NCI-H1105 (cell line): ENCODE measurements around the gene SCUBE1.

Source experiments
- DNase-seq: peaks from one replicate; lab custom pipeline; 2025; lab: John Stamatoyannopoulos, UW

SCUBE1 gene

GRCh38 chr22:43236411-43237166 lies 106.6 kb downstream of the SCUBE1 start:
- DNase-seq, result no peak

DNA sequence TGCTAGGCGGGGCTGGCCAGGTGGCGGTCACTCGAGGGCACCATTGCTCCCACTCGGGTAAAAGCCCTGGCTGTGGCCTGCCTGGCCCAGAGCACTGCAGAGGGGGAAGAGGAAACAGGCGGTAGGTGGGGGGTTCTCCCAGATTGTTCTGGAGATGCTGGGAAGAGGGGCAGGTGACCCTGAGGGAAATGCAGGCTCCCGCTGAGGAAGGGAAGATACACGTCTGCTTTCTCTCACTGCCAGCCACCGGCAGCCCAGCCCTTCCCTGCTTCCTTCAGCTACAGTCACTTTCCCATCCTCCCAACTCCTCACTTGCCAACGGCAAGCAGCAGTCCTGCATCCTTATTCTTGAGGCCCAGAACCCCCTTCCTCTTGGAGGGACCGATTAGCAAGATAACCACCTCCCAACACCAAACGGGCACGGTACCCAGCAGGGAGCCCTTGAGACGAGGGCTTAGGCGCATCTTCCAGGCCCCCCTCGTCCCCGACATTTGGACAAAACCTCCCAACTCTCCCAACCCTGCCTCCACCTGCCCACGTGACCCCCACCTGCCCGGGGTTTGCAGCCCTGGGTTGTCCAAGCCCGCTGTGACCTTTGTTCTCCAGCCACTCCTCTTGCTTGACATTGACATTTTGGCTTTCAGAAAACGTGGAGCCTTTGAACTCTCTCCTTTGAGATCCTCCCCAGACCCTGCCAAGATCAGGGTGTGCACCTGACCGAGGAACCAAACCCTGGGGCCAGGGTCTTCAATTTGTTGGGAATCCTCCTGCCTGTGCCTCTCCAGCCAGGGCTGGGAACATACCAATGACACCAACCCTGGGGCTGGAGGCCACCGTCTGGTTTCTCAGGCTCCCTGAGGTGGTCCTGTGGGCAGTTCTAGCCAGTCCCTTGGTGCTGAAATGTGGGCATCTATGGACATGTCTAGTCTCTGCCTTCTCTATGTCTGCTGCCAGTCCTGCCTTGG lies 107.4 kb downstream of the SCUBE1 start:
- no peak for DNase-seq

DNA sequence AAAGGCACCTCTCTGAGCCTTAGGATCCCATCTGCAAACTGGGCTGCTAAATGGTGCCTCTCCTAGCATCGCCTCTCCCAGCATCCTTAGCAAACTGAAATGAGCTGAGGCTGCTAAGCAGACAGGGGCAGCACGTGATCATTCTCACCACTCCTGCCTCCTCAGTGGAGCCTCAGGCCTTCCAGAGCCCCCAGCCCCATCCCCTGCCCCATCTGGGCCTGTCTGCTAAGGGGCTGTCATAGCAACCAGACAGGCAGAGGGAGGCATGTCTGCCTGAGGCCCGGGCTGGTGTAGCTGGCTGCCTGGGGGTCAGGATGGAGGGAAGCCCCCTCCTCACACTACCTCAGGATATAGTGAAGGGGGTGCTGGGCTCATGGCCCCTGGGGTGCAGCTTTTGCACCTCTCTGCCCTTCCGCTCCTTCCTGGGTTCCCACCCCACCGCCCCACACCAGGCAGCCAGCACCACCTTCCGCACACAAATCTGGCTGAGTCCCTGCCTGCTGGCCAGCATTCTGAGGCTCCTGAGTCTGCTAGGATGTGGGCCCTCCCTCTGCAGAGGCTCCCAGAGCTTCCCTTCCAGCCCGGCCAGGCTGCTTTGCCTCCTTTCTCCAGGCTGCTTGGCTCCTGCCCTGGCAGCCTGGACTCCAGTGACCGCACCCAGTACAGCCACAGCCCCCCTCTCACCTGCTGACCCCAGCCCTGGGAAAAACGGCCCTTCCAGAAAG lies 108.7 kb downstream of the SCUBE1 start:
- DNase-seq, result no peak

- DNase-seq, result no peak
Observed at GRCh38 chr22:43233529-43233928, 109.6 kb downstream of the SCUBE1 start.

DNA sequence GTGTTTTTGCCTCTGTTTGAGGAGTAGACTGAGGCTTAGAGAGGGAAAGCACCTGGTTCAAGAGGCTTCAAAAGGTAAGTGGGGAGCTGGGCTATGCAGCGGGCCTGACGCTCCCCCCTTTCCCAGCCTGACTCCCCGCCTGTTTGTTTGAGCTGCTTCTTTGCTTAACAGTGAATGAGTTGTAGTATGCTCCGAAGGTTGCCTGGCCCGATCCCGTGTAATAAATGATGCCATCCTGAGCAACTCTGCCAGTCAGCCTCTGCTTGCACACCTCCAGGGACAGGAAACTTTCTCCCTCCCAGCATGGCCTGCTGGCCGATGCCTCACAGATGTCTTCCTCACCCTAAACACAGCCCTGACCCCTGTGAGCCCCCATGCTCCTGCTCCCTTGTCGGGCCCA lies 110.7 kb downstream of the SCUBE1 start:
- DNase-seq, result no peak

DNA sequence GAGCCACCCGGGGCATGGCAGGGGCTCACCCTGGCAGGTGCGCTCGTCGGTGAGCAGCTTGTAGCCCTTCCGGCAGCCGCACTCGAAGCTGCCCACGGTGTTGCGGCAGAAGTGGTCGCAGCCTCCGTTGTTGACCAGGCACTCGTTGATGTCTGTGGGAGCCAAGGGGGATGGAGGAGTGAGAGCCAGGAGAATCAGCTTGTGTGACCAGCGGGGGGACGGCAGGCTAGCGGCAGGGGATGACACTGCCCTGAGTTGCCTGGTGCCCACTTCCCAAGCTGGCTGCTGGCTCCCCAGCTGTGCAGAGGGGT lies 111.5 kb downstream of the SCUBE1 start:
- no peak for DNase-seq

- DNase-seq, result peak; percentile 70
Observed at GRCh38 chr22:43230971-43231723, 112.0 kb downstream of the SCUBE1 start.

GRCh38 chr22:43230571-43230970 lies 112.6 kb downstream of the SCUBE1 start:
- DNase-seq, result no peak

DNA sequence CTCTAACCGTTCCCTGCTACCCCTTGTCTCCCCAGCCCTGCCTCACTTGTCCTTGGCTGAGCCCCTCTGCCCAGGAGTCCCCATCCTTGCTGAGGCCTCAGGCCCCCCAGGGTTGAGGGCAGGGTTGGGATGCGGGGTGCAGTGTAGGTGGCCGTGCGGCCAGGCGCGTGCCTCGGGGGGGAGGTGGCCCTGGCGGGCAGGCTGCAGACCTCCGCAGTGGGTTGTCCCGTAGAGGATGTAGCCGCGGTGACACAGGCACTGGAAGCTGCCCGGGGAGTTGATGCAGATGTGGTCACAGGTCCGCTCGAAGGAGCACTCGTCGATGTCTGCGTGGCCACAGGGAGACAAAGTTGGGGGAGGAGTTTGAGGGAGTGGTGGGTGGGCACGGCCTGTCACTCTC lies 114.3 kb downstream of the SCUBE1 start:
- DNase-seq, result no peak

GRCh38 chr22:43228330-43228729 lies 114.8 kb downstream of the SCUBE1 start:
- DNase-seq, result no peak

DNA sequence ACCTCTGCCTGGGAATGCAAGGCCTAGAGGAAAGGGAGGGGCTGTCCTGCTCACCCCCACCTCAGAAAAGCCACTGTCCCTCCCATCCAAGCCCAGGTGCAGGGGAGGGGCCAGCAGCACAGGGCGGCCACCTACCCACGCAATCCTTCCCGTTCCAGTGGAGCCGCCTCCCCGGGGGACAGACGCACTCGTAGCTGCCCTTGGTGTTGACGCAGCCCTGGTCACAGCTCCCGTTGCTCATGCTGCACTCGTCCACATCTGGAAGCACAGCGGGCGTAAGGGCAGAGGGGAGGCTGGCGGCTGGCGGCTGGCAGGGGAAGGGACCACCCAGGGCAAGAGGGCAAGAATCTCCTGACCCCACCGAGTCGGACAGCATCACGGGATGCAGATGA lies 115.9 kb downstream of the SCUBE1 start:
- no peak for DNase-seq

DNA sequence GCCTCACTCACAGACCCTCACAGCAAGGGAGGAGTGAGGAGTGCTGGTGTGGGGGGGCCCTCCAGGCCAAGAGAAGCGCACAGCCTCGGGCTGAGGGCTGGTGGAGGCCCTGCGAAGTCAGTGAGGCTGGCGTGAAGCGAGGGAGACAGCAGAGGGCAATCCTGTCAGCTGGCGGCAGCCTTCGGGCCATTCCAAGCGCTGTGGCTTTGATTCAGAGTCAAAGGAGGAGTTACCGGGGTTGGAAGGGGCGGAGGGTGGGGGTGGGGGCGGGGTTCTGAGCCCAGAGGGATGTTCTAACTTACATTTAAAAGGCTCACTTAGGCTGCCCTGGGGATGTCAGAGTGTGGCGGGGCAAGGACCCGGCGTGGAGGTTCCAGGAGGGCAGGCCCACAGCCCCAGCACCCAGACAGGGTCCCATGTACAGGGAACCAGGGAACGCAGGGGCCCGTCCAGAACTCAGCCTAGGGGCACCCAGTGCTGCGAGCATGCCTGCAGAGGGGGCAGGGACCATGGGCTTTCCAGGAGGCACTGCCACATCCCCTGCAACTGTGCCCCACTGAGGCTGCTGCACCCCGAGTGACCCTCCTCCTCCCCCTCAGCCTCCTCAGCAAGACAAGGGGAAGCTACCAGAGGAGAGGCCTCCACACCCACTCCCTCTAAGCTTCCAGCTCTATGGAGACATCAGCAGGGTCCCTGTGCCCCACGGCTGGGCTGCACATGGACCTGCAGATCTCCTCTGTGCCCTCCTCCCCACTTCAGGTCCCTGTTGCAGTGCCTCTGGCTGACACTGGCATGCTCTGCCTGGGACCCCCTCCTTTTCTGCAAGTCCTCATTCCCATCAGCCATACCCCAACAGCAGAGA lies 116.6 kb downstream of the SCUBE1 start:
- DNase-seq, result no peak

DNA sequence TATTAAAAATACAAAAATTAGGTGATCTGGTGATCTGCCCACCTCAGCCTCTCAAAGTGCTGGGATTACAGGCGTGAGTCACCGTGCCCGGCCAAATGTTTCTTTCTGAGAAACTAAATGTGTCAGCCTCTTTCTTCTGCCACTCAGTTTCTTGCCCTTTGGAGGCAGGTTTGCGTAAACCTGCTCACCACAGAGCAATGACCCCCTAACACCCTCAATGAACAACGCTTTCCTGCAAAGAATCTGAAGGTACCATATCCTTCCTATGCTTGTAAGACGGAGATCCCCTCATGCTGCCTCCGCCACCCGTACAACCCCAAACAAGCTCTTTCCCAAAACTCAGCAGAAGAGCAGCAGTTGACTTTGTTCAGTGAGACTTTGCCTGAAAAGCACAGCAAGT lies 117.6 kb downstream of the SCUBE1 start:
- no peak for DNase-seq

GRCh38 chr22:43222987-43223386 lies 120.2 kb downstream of the SCUBE1 start:
- DNase-seq, result no peak

- DNase-seq, result no peak
Observed at GRCh38 chr22:43222262-43222661, 120.9 kb downstream of the SCUBE1 start.

- DNase-seq, result no peak
Observed at GRCh38 chr22:43220625-43221380, 122.4 kb downstream of the SCUBE1 start.

GRCh38 chr22:43218786-43219185 lies 124.4 kb downstream of the SCUBE1 start:
- DNase-seq, result no peak

- no peak for DNase-seq
Observed at GRCh38 chr22:43217285-43218030, 125.7 kb downstream of the SCUBE1 start.

DNA sequence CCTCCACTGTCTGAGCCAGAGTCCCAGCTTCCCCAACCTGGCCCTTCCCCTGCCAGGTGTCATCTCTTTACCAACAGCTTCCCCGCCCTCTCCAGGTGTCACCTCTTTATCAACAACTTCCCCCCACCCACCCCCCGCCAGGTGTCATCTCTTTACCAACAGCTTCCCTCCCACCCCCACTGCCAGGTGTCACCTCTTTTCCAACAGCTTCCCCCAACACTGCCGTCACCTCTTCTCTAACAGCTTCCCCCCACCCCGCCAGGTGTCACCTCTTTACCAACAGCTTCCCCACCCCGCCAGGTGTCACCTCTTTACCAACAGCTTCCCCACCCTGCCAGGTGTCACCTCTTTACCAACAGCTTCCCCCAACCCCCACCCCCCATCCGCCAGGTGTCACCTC lies 126.4 kb downstream of the SCUBE1 start:
- no peak for DNase-seq
